Measurements from ENCODE around the gene FAF1. TPM values are rescaled to one million over a fixed set of nuclear protein-coding genes. Genes with fewer than 3 reads are reported as not detected.
"Not testable (repeated sequence)": the region's sequence is repeated elsewhere in the genome, so short reads cannot be mapped to it uniquely, and the experiment has no call there.

Gene FAF1
- total RNA-seq, 4 donors from 2014 or later: 23.8 to 64.6 (median 43.9) TPM

DNA sequence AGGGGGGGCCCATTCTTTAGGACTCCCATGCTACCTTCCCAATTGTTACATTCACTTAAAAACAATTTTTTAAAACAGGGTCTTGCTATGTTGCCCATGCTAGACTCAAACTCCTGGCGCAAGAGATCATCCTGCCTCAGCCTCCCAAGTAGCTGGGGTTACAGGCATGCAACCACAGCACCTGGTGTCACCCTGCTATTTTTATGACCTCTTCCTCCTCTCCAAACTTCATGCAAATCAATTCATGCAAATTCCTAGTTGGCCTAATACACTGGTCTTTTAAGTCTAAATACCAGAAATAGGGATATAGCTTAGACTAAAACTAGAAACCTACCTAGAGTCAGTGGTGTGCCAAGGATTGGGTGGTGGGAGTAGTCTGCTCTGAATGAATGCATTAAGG is 40.1 kb upstream of the FAF1 start:
- Histone ChIP-seq H3K4me3 (no peak overlapping the region), H3K4me1 (no peaks in the 10 kb centered on the region), H3K36me3 (no peaks in the 10 kb centered on the region), H3K27ac (no peak overlapping the region), H3K9me3 (no peaks in the 10 kb centered on the region), H3K27me3 (no peaks in the 10 kb centered on the region)
- 94% methylated on average over 1 of the region's 1 CpG for WGBS, 2 donors
- intact Hi-C loops (cut with DNase I): no loop called here
- TF ChIP-seq, protein P1, sequence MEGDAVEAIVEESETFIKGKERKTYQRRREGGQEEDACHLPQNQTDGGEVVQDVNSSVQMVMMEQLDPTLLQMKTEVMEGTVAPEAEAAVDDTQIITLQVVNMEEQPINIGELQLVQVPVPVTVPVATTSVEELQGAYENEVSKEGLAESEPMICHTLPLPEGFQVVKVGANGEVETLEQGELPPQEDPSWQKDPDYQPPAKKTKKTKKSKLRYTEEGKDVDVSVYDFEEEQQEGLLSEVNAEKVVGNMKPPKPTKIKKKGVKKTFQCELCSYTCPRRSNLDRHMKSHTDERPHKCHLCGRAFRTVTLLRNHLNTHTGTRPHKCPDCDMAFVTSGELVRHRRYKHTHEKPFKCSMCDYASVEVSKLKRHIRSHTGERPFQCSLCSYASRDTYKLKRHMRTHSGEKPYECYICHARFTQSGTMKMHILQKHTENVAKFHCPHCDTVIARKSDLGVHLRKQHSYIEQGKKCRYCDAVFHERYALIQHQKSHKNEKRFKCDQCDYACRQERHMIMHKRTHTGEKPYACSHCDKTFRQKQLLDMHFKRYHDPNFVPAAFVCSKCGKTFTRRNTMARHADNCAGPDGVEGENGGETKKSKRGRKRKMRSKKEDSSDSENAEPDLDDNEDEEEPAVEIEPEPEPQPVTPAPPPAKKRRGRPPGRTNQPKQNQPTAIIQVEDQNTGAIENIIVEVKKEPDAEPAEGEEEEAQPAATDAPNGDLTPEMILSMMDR (IDR thresholded peaks at IDR 0.05): no peak
- DNase-seq: no peak

DNA sequence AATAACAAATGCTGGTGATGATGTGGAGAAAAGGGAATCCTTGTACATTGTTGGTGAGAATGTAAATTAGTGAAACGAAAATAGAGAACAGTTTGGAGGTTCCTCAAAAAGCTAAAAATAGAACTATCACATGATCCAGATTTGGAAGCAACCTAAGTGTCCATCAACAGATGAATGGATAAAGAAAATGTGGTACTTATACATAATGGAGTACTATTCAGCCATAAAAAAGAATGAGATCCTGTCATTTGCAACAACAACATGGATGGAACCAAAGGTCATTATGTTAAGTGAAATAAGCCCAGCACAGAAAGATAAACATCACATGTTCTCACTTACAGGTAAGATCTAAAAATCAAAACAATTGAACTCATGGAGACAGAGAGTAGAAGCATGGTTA is 39.3 kb upstream of the FAF1 start:
- H3K4me1 ChIP-seq; H3K27ac ChIP-seq; H3K36me3 ChIP-seq; DNase-seq; H3K9me3 ChIP-seq; H3K4me3 ChIP-seq; intact Hi-C loops (cut with DNase I); H3K27me3 ChIP-seq: not testable (repeated sequence)
- 50 to 70% methylated on average over 1 of the region's 1 CpG for WGBS, 2 donors

DNA sequence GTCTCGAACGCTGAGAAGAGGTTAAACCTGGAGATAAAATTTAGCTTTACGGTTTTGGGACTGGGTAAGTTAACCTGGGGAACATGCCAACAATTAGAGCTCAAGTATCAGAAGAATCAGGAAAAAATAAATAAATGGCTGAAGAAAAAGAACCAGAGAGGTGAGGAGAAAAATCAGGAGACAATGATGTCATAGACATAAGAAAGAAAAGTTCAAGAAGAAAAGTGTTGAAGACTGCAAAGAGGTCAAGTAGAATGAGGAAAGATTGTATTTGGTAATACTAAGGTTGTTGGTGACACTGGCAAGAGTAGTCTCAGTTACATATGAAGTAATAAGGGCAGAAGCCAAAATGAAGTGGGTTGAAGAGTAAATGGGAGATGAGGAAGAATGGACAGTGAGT is 36.0 kb upstream of the FAF1 start:
- Histone ChIP-seq H3K36me3 (no peaks in the 10 kb centered on the region), H3K4me1 (no peaks in the 10 kb centered on the region), H3K4me3 (no peak overlapping the region), H3K9me3 (no peaks in the 10 kb centered on the region), H3K27ac (no peak overlapping the region), H3K27me3 (no peaks in the 10 kb centered on the region)
- TF ChIP-seq, protein P1 (IDR thresholded peaks at IDR 0.05): no peak
- TF ChIP-seq POLR2A (IDR thresholded peaks at IDR 0.05): no peak
- 78 to 87% methylated on average over 3 of the region's 3 CpGs for WGBS, 2 donors
- intact Hi-C loops (cut with DNase I): no loop called here
- no peak for DNase-seq

DNA sequence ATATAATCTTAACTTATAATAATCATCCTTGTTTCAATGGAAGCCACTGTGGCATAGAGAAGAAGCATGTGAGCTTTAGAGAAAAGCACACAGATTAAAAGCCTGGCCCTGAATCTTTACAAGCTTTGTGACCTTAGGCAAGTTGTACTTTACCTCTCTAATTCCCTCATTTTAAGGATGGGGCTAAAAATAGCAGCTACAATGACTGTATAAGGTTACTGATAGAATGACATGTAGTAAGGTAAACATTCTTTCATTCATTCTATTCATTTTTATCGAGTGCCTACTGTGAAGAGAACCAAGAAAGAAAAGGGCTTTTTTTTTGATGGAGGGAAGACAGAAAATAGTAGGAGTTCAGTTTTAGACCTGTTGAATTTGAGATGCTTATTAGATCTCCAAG is 35.6 kb upstream of the FAF1 start:
- no peaks in the 10 kb centered on the region for H3K36me3 ChIP-seq
- DNase-seq: no peak
- H3K4me3 ChIP-seq: no peak overlapping the region
- H3K27ac ChIP-seq: no peak overlapping the region
- H3K4me1 ChIP-seq: no peaks in the 10 kb centered on the region
- 53 to 62% methylated on average over 1 of the region's 1 CpG for WGBS, 2 donors
- no peaks in the 10 kb centered on the region for H3K27me3 ChIP-seq
- no peaks in the 10 kb centered on the region for H3K9me3 ChIP-seq
- intact Hi-C loops (cut with DNase I): no loop called here
- TF ChIP-seq, protein P1 (IDR thresholded peaks at IDR 0.05): no peak
- TF ChIP-seq POLR2A (IDR thresholded peaks at IDR 0.05): no peak

DNA sequence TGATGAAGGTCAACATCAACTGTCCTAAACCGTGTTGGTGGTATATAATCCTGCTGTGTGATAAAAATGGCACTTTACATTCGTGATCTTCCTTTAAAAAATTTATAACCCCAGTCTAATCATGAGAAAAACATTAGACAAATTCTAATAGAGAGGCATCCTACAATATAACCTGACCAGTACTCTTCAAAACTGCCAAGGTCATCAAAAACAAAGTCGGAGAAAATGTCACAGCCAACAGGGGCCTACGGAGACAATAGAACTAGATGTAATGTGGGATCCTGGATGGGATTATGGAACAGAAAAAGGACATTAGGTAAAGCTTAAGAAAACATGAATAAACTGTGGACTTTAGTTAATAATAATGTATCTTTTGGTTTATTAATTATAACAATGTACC is 34.9 kb upstream of the FAF1 start:
- H3K27ac ChIP-seq: no peak overlapping the region
- WGBS, 2 donors: 73 to 83% methylated on average over 4 of the region's 4 CpGs
- no peaks in the 10 kb centered on the region for H3K9me3 ChIP-seq
- no peak for TF ChIP-seq POLR2A (IDR thresholded peaks at IDR 0.05)
- TF ChIP-seq, protein P1 (IDR thresholded peaks at IDR 0.05): no peak
- DNase-seq: no peak
- no peaks in the 10 kb centered on the region for H3K36me3 ChIP-seq
- no peaks in the 10 kb centered on the region for H3K27me3 ChIP-seq
- intact Hi-C loops (cut with DNase I): no loop called here
- no peak overlapping the region for H3K4me3 ChIP-seq
- H3K4me1 ChIP-seq: no peaks in the 10 kb centered on the region

DNA sequence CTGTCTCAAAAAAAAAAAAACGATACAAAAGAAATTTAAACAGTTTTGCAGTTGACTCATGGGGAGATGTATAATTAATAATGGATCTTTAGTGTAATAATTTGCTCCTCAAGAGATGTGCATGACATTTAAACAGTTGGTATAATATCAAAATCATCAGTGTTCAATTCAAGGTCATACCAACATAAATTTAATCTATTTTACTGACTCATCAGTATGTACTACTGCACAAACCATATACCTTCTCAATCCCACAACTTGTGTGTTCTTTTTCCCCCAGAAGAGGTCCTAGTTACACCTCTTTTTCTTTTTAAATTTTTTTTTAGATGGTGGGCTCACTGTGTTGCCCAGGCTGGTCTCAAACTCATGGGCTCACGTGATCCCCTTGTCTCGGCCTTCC is 33.6 kb upstream of the FAF1 start:
- Histone ChIP-seq H3K4me3 (no peak overlapping the region), H3K9me3 (no peaks in the 10 kb centered on the region), H3K27ac (no peak overlapping the region), H3K4me1 (no peaks in the 10 kb centered on the region), H3K36me3 (no peaks in the 10 kb centered on the region), H3K27me3 (no peaks in the 10 kb centered on the region)
- no peak for DNase-seq
- 92 to 98% methylated on average over 3 of the region's 3 CpGs for WGBS, 2 donors
- TF ChIP-seq, protein P1 (IDR thresholded peaks at IDR 0.05): no peak
- TF ChIP-seq POLR2A (IDR thresholded peaks at IDR 0.05): no peak
- intact Hi-C loops (cut with DNase I): no loop called here

Measured in esophagus squamous epithelium (tissue), 5 donors.